Suprapubic skin (tissue), 4 donors: ENCODE data around the gene EPN1. TPM values are rescaled to one million over a fixed set of nuclear protein-coding genes. Genes with fewer than 3 reads are reported as not detected.

Experiments used
- DNase-seq, 2 donors: peaks; one replicate each; pipeline ENCODE4 v3.0.0-alpha.2; 2019; ENCODE audit warnings: low spot score in 2 of 2
- H3K27ac ChIP-seq: fragments of 200-600 bp; sonication (generic); one replicate; pipeline ENCODE4 v1.5.1; 2019
- H3K27me3 ChIP-seq: fragments of 200-600 bp; sonication (generic); one replicate; pipeline ENCODE4 v1.5.1; 2019
- H3K36me3 ChIP-seq: fragments of 200-600 bp; sonication (generic); one replicate; pipeline ENCODE4 v1.5.1; 2019
- H3K4me1 ChIP-seq: fragments of 200-600 bp; sonication (generic); one replicate; pipeline ENCODE4 v1.5.1; 2019
- H3K4me3 ChIP-seq: fragments of 200-600 bp; sonication (generic); one replicate; pipeline ENCODE4 v1.5.1; 2019; ENCODE audit warnings: mild to moderate bottlenecking
- H3K9me3 ChIP-seq: fragments of 200-600 bp; sonication (generic); one replicate; pipeline ENCODE4 v1.5.1; 2019
- CTCF ChIP-seq, 2 donors: fragments of 200-600 bp in 1 of 2; fragments of 450-650 bp in 1 of 2; sonication (generic) in 1 of 2; IDR thresholded peaks; one replicate each; pipeline ENCODE4 v1.5.1; 2016 to 2019; ENCODE audit warnings: antibody characterized with exemption in 2 of 2, mild to moderate bottlenecking in 1 of 2, moderate library complexity in 1 of 2
- EP300 ChIP-seq: sonication (generic); formaldehyde crosslinking; IDR thresholded peaks from one replicate; pipeline ENCODE4 v1.6.1; 2017; ENCODE audit warnings: antibody characterized with exemption
- POLR2A ChIP-seq, 2 donors: fragments of 450-650 bp; IDR thresholded peaks; one replicate each; pipeline ENCODE4 v1.6.1; 2017; ENCODE audit warnings: antibody characterized with exemption in 2 of 2, mild to moderate bottlenecking in 2 of 2, moderate library complexity in 2 of 2
- POLR2AphosphoS5 ChIP-seq, 3 donors: sonication (generic); formaldehyde crosslinking; IDR thresholded peaks; one replicate each; pipeline ENCODE4 v1.6.1; 2017; ENCODE audit warnings: antibody characterized with exemption in 3 of 3
- WGBS: methylation state at CpG from one replicate; pipeline ENCODE4 v1.1.5; 2018; 5-methylcytosine and 5-hydroxymethylcytosine counted together
- total RNA-seq, 4 donors: library from RNA; depleted of rRNA; stranded (reverse); fragments of >200 nt; gene quantifications; one replicate each; pipeline ENCODE4 v1.1.0, GENCODE V29; 2016

EPN1 gene
- total RNA-seq, 4 donors from 2014 or later: 80.1 to 104 (median 82.9) TPM

- peaks cover 94% of the 10 kb centered on the region for H3K36me3 ChIP-seq
- WGBS: 73% methylated on average over 9 of the region's 25 CpGs
- peak in 1 of 2 donors; percentile 50 for DNase-seq
These were observed 15.2 kb downstream of the EPN1 start for GRCh38 chr19:55690109-55690768.

GRCh38 chr19:55690769-55691545 lies 15.9 kb downstream of the EPN1 start:
- no peak for TF ChIP-seq POLR2A (IDR thresholded peaks at IDR 0.05)
- no peak for TF ChIP-seq CTCF (IDR thresholded peaks at IDR 0.05)
- TF ChIP-seq EP300: no peak
- no peak for TF ChIP-seq POLR2AphosphoS5 (IDR thresholded peaks at IDR 0.05)
- Histone ChIP-seq H3K27ac (no peak overlapping the region), H3K36me3 (peaks cover 94% of the 10 kb centered on the region), H3K9me3 (no peaks in the 10 kb centered on the region), H3K27me3 (no peaks in the 10 kb centered on the region), H3K4me3 (no peak overlapping the region), H3K4me1 (peaks cover 4% of the 10 kb centered on the region)
- peak in 1 of 2 donors; percentile 33 for DNase-seq
- 94% methylated on average over 29 of the region's 31 CpGs for WGBS

More at GRCh38 chr19:55690109-55690768, 15.2 kb downstream of the EPN1 start:
- Histone ChIP-seq H3K4me1 (peaks cover 4% of the 10 kb centered on the region), H3K27ac (no peak overlapping the region), H3K27me3 (no peaks in the 10 kb centered on the region), H3K9me3 (no peaks in the 10 kb centered on the region), H3K4me3 (no peak overlapping the region)
- TF ChIP-seq EP300: no peak
- TF ChIP-seq POLR2A (IDR thresholded peaks at IDR 0.05): no peak
- no peak for TF ChIP-seq POLR2AphosphoS5 (IDR thresholded peaks at IDR 0.05)
- TF ChIP-seq CTCF (IDR thresholded peaks at IDR 0.05): no peak

- H3K4me3 ChIP-seq: no peak overlapping the region
- peaks cover 4% of the 10 kb centered on the region for H3K4me1 ChIP-seq
- H3K9me3 ChIP-seq: no peaks in the 10 kb centered on the region
- H3K27ac ChIP-seq: no peak overlapping the region
- H3K27me3 ChIP-seq: no peaks in the 10 kb centered on the region
- DNase-seq: peak in 1 of 2 donors; percentile 51
- no peak for TF ChIP-seq EP300
- no peak for TF ChIP-seq CTCF (IDR thresholded peaks at IDR 0.05)
- TF ChIP-seq POLR2AphosphoS5 (IDR thresholded peaks at IDR 0.05): no peak
- no peak for TF ChIP-seq POLR2A (IDR thresholded peaks at IDR 0.05)
- peaks cover 94% of the 10 kb centered on the region for H3K36me3 ChIP-seq
- WGBS: 90% methylated on average over 29 of the region's 31 CpGs
These were observed 16.8 kb downstream of the EPN1 start for GRCh38 chr19:55691561-55692481.

GRCh38 chr19:55692681-55693081 lies 17.7 kb downstream of the EPN1 start:
- no peak for DNase-seq
- Histone ChIP-seq H3K27me3 (no peaks in the 10 kb centered on the region), H3K36me3 (peaks cover 95% of the 10 kb centered on the region), H3K9me3 (no peaks in the 10 kb centered on the region), H3K4me3 (no peak overlapping the region), H3K27ac (no peak overlapping the region), H3K4me1 (peaks cover 4% of the 10 kb centered on the region)
- WGBS: 96% methylated on average over 19 of the region's 19 CpGs
- no peak for TF ChIP-seq CTCF (IDR thresholded peaks at IDR 0.05)
- no peak for TF ChIP-seq POLR2AphosphoS5 (IDR thresholded peaks at IDR 0.05)
- TF ChIP-seq POLR2A (IDR thresholded peaks at IDR 0.05): no peak
- no peak for TF ChIP-seq EP300
